ENCODE results near the gene OR6C65.
"Not testable (repeated sequence)": the region's sequence is repeated elsewhere in the genome, so short reads cannot be mapped to it uniquely, and the experiment has no call there.

Gene OR6C65

DNA sequence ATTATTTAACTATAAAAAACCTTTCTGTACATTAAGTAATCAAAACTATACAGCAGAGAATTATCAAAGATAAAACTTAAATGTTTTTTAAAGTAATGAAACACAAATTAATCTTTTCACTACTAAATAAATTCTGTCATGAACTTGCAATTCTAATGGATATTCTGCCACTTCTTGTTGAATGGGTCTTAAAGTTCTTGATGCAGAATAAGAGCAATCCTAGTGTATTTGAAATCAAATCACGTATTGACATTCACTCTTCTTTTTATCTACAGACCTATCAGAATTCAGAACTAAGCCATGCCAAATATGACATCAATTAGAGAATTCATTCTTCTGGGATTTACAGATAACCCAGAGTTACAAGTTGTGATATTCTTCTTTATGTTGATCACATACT, at the start of gene OR6C65:
Gene OR6C65, plus strand, starts transcription at position 301 of the 400 bp plus-strand sequence. Its CDS starts 0 bp downstream, at position 301.
- DNase-seq: no peak

DNA sequence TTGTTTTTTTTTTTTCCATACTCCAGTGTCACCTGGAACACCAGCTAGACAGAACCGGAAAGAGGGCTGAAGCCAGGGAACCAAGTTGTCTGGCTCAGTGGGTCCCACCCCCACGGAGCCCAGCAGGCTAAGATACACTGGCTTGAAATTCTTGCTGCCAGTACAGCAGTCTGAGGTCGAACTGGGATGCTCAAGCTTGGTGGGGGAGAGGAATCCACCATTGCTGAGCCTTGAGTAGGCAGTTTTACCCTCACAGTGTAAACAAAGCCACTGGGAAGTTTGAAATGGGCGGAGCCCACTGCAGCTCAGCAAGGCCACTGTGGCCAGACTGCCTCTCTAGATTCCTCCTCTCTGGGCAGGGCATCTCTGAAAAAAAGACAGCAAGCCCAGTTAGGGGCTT, 45.0 kb upstream of the OR6C65 start:
- DNase-seq: not testable (repeated sequence)

DNA sequence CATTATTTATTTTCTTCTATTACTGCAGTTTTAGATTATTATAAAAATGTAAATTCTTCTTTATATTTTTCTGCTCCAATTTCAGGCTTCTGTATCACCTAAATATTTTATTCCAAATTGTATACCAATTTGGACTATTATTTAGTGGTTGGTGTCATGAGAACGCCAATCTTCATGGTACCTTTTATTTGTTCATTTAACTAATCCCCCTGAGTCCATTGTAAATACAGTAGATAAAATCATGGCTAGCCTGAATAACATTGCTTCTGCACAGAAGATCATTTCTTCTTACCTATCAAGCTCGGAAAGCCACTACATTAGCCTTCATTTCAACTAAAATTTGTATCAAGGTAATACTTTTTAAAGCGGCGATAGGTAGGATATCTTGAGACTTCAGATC, 37.7 kb upstream of the OR6C65 start, which contains the start of gene OR6C75:
Gene OR6C75, plus strand, starts transcription at position 301 of the 400 bp plus-strand sequence. CDS start 2,136 bp downstream, outside the sequence.
- DNase-seq: no peak

DNA sequence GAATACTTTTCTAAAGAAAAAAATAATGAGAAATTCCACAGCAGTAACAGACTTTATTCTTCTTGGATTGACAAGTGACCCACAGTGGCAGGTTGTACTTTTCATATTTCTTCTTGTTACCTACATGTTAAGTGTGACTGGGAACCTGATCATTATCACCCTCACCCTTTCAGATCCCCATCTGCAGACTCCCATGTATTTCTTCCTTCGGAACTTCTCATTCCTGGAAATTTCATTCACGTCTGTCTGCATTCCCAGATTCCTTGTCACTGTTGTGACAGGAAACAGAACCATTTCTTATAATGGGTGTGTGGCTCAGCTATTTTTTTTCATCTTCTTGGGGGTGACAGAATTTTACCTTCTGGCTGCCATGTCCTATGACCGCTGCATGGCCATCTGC, 35.2 kb upstream of the OR6C65 start:
- DNase-seq: no peak

DNA sequence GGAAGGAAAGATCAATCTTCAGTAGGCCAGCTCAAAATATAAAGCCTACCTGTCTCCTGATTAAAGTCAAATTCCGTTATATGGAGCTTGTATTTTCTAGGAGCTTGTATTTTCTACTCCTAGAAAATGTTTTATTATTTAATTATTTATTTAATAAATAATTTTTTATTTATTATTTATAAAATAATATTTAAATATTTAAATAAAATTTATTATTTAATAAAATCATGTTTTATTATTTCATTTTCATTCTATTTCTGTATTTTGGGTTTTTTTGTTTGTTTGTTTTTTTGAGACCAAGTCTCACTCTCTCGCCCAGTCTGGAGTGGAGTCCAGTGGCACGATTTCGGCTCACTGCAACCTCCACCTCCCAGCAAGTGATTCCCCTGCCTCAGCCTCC, 27.8 kb upstream of the OR6C65 start:
- DNase-seq: no peak

DNA sequence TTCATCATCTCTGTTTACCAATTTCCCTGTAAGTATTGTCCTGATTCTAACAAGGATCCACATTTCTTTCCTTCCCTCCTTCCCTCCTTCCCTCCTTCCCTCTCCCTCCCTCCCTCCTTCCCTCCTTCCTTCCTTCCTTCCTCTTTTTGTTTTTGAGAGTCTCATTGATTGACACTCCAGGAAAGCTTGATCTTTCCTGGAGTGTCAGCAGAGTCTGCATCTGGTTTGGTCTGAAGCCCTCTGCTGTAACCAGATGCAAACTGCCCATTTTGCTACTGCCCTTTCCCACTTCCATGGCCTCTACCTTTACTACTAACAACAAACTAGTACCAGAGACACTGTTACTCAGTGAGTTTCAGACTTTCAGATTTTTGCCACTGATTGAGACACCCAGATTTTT, 14.4 kb upstream of the OR6C65 start:
- no peak for DNase-seq

DNA sequence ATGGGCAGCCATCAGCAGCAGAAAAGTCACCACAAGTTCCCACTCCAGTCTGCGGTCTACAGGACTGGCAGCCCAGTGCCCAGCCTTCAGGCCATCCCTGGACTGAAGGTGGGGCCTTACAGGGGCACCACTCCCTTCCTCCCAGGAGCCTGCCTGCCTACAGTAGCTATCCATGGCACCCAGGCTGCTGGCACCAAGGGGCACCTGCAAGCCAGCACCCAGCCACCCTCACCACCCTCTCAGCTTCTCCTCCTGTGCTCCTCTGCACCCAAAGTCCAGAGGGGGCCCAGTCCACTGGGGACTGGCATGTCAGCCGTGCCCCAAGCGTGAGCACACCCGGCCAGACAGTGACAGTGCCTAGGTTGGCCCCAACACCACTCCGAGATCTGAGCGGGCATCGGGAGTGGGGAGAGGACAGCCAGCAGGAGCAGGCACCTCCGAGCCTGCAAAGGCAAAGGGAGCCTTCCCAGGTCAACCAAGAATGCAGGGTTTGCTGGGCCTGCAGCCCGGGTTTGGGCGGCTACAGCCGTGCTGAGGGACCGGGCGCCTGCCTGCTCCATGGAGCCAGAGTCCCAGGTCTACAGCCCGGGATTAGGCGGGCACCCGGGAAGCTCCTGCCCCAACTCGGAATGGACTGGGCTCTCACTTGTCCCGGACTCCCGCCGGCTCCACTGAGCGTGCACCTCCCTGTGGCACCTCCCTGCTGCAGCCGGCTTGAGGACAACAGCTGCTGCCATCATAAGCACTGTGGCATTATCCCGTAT, 8.1 kb upstream of the OR6C65 start:
- no peak for DNase-seq

DNA sequence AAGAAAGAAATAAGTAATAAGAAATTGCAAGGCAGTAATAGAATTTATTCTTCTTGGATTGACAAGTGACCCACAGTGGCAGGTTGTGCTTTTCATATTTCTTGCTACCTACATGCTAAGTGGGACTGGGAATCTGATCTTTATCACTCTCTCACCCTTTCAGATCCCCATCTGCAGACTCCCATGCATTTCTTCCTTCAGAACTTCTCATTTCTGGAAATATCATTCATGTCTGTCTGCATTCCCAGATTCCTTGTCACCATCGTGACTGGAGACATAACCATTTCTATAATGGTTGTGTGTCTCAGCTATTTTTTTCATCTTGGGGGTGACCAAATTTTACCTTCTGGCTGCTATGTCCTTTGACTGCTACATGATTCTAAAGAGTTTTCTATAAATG, 4.0 kb upstream of the OR6C65 start:
- no peak for DNase-seq

DNA sequence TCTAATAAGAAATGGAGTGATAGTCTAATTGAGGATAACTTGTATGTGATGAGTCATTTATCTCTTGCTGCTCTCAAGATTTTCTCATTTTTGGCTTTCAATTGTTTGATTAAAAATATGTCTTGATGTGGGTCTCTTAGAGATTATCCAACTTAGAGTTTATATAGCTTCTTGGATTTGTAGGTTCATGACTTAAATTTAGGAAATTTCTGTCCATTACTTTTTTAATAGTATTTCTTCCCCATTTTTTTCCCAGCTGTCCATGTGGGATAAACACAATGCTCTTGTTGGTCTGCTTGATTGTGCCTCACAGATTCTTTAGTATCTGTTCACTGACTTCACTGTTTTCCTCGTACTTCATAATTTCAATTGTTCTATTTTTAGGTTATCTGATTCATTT, 7.5 kb downstream of the OR6C65 start:
- DNase-seq: no peak

DNA sequence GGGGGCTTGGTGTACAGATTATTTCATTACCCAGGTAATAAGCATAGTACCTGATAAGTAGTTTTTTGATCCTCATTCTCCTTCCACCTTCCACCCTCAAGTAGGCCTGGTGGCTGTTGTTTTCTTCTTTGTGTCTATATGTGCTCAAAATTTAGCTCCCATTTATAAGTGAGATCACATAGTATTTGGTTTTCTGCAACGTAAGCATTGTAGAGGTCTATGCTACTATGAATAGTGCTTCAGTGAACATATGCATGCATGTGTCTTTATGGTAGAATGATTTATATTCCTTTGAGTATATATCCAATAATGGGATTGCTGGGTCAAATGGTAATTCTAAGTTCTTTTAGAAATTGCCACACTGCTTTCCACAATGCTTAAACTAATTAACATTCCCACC, 8.8 kb downstream of the OR6C65 start:
- not testable (repeated sequence) for DNase-seq

DNA sequence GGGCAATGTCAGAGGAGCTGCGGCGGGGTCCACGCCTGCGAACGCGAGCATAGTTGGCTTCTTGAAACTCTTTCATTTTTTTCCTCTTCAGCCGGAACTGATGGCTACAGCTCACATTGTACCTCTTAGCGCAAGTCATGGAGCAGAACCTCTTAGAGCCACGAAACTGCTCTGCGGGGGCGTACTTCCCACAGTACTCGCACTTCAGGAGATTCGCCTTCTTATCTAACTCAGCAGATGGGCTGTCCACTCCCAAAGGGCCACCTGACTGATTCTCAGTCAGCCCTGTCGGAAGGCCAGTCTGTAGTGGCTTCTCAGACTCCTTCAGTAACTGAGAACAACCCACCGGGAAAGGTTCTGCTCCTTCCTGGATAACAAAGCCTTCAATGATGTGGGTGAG, 11.8 kb downstream of the OR6C65 start:
- DNase-seq: not testable (repeated sequence)

DNA sequence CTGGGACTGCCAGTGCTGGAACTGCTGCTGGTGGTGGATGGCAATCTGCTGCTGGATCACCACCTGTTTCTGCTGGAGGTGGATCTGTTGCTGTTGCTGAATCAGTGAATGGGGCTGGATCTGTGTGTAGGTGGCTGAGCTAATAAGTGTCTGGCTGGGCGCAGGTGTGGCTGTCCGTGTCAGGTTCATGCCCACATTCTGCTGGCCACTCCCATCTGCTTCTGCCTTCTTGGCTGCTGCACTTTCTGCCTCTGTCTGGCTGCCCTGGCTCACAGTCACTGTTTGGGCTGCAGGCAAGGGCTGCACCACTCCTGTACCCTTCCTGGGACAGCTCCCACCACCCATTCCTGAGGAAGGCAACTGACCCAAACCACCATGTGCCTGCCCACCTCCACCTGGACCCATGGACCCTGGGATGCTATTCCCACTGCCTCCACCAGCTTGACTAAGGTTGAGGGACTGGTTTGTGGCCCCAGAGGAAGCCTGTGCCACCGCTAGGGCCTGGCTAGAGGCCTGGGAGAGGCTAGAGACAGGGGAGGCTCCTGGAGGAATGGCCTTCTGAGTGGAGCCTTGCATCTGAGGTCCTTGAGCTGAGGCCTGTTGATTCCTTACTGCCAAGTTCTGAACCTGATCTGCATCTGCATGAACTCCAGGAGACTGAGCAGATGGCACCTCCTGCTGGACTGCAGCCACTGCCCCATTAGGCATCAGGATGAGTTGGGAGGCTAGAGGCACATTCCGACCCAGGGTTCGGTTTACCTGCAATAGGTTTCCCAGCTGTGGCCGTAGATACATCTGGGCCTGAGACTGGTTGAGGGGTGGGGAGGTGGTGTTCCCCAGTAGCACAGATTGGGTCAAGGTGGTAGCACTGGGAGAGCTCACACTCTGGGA, 13.4 kb downstream of the OR6C65 start:
- not testable (repeated sequence) for DNase-seq

DNA sequence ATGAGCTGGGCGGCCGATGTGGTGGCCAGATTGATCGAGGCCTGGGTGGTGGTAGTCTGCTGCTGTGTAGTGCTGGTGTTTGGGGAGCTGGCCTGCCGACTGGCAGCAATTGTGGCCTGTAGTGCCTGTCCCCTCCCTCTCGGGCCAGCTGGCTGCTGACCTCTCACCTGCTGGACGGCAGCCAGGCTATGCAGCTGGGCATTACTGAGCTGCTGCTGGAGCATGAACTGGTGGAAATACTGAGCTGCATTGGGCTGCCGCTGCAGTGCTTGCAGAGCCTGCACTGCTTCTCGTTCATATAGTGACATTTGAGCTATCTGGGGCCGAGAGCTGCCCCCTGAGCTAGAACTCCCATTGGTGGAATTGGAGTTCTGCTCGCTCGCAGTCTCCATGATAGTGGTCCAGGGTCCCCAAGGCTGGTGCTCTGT, 14.1 kb downstream of the OR6C65 start:
- DNase-seq: not testable (repeated sequence)

DNA sequence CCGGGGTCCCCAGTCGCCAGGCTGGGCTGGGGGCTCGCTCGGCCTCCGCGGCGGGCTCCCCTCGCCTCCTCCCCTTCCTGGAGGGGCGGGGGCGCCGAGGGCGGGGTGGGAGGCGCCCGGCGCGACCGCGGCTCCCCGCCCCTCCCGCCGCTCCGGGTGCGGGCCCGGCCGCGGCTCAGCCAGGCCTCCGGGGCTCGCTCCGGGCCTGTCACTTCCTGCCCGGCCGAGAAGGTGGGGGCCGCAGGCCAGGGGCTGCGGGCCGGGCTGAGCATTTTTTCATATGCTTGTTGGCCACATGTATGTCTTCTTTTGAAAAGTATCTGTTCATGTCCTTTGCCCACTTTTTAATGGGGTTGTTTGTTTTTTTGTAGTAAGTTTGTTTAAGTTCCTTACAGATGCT, 14.6 kb downstream of the OR6C65 start:
- not testable (repeated sequence) for DNase-seq

DNA sequence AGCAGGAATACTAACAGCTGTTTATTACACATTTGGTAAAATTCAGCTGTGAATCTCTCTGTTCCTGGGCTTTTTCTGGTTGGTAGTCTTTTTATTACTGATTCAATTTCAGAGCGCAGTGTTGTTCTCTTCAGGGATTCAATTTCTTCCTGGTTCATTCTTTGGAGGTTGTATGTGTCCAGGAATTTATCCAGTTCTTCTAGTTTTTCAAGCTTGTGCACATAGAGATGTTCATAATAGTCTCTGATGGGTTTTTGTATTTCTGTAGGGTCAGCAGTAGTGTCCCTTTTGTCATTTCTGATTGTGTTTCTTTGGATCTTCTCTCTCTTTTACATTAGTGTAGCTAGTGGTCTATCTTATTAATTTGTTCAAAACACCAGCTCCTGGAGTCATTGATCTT, 16.6 kb downstream of the OR6C65 start:
- no peak for DNase-seq

DNA sequence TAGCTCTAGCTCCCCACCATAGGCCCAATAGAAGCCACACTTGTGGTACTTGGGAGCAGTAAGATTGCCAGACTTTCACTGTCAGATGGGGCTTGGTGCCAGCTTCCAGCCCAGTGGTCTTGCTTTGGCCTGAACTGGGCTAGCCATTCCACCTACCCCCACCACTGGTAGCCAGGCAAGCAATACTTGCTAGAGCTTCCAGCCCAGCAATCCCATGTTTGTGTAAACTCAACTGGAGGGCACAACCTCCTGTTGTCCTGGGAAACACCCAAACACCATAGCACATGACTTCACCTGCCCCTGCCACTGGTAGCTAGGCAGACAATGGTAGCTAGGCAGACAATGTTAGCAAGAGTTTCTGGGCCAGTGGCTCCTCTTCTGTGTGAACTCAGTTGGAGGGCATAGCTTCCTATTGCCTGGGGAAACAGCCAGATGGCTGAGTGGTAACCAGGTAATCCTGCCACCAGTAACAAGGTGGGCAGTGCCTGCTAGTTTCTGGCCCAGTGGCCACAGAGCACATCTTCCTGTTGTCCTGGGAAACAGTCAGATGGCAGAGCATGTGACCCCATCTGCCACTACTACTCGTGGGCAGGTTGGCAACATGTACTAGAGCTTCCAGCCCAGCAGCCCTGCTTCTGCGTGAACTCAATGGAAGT, 20.1 kb downstream of the OR6C65 start:
- DNase-seq: no peak

DNA sequence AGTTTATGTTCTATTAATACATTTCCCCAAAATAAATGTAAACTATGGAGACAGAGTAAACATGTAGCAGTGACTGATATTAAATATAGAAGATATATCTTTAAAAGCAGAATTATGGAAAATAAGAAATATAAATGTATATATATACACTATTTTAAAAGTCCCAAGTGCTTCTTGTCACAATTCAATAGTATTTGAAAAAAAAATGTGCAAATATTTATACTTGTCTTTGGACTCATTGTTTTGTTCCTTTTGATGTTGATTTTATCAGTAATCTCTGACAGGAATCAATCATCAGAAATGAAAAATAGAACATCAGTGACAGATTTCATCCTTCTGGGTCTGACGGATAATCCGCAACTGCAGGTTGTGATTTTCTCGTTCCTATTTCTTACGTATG, 25.6 kb downstream of the OR6C65 start, which contains the start of gene OR6C76:
Gene OR6C76, plus strand, starts transcription at position 301 of the 400 bp plus-strand sequence. Its CDS starts 0 bp downstream, at position 301.
- no peak for DNase-seq

DNA sequence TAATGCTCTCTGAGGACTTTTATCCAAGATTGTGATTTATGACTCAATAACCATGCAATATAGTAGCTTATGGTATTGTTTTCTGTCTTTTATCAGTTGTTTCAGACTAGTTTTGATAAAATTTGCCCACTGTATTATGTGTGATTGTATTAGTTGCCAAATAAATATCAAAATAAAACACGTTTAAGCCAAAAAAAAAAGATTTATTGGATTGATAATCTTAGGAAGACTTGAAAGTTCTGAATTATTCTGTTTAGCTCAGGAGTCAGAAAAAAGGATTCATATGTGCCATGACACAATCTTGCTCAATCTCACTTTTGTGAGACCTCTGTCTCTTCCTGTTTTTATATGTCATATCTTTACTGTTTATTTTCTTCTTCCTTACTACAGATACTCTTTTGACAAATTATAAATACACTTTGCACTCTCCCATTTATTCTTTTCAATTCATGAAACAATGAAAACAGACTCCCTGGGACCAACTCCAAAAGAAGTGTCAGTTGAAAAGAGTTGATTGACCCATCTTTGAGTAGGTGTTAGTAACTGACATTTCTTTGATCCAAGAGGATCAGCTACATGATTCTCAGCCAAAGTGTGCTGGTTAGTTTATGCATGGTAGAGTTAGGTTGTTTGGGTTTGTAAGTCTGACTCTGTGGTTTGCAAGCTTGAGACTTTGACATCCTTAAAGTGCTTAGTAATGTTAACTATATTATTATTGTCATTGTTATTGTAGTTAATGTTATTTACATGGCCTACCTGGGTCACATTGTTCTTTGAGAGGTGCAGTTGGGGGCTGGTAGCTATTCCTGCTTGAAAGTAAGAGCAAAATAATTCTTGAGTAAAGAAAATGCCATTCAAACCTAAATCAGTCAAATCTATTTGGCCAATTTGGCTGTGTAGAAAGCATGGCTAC, 28.3 kb downstream of the OR6C65 start:
- DNase-seq: no peak

DNA sequence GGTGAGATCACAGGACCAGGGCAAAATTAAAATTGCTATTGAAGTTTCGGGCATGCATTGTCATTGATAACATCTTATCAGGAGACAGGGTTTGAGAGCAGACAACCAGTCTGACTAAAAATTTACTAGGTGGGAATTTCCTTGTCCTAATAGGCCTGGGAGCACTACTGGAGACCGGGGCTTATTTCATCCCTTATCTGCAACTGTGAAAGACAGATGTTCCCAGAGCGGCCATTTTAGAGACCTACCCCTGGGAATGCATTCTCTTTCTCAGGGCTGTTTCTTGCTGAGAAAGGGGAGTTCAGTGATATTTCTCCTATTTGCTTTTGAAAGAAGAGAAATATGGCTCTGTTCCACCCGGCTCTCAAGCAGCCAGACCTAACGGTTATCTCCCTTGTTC, 40.9 kb downstream of the OR6C65 start:
- DNase-seq: not testable (repeated sequence)

DNA sequence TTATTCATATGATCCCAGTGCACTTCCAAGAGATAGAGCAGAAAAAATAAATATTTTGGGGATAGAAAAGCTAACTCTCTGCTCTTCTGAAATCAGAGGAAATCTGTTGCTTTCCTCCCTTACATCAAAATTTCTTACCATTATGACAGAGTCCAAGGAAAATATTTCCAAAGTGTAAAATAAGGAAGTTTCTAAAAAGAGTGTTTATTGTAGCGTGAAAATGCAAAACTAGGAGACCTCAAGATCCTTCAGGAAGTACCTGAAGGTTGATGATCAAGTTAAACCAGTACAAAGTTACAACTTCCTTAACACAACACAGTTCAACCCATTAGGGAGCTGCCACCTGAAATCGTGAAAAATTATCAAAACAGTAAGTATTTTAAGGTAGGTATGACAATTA, 43.4 kb downstream of the OR6C65 start, which contains the start of gene OR6C2:
Gene OR6C2, plus strand, starts transcription at position 301 of the 400 bp plus-strand sequence. CDS start 8,138 bp downstream, outside the sequence.
- no peak for DNase-seq

DNA sequence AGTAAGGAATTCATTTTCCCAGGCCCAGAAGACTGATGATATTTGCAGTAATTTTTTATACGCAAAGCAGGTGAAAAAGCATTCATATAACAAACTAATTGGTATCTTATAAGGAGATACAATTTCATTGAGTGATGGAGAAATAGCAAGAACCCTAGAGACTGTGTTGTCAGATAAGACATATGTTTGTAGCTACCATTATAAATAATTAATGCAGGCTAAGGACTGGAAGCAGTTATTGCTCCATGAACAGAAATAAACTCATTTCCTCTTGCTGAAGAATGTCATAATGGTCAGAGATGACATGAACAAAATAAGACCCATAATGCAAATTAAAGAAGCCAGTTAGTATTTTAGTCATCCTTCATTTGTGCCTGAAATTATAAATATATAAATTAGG, 45.0 kb downstream of the OR6C65 start:
- no peak for DNase-seq

DNA sequence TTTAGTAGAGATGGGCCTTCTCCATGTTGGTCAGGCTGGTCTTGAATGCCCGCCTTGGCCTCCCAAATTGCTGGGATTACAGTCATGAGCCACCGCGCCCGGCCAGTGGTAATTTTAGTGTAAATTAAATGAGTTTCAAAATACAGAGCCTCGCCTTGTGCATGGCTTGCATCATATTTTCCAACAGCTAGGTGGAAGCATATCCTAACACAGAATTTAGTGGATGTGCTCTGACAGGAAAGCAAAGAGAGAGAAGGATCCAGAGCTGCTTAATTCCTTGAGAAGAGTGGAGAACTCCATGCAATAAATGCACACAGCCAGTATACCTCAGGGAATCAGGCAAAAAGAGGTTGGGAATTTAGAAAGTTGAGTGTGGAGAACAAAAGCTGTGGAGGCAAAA, 46.0 kb downstream of the OR6C65 start:
- no peak for DNase-seq

Data from CD4-positive, alpha-beta T cell treated with Interleukin-6 for 4 hours (primary cell).